GM12875 (cell line): ENCODE measurements around the gene HYAL3.

Source experiments
- H3K4me3 ChIP-seq: one replicate; pipeline ENCODE4 v1.5.1; 2011; ENCODE audit warnings: low read depth, low read length, control low read depth
- CTCF ChIP-seq: IDR thresholded peaks from 2 replicates; pipeline ENCODE4 v1.5.1; 2011; ENCODE audit warnings: low read depth, mild to moderate bottlenecking, control low read depth, inconsistent platforms, low read length, moderate library complexity, borderline replicate concordance; ENCODE audit not compliant: insufficient read depth

The HYAL3 gene

GRCh38 chr3:50298836-50299637, at the start of gene HYAL3, which contains the start of gene NAA80:
TSS of gene HYAL3 (minus strand) at chr3:50299405. CDS start at chr3:50295602, 3,803 bp downstream.
TSS of gene NAA80 (minus strand) at chr3:50299405. CDS start at chr3:50297463, 1,942 bp downstream.
- H3K4me3 ChIP-seq, result peak within 1 kb of the TSS; percentile 74
- peak; percentile 42 for TF ChIP-seq CTCF

GRCh38 chr3:50347187-50347813, 48.1 kb upstream of the HYAL3 start:
- peak; percentile 50; the same call in 1 of the 2 replicates for TF ChIP-seq CTCF
- H3K4me3 ChIP-seq, result no peak overlapping the region

- TF ChIP-seq CTCF, result 0 out of 2 replicates have a peak, but pooled peaks have one; percentile 3
- H3K4me3 ChIP-seq, result peak within 1 kb of the TSS; percentile 27
Observed at GRCh38 chr3:50345586-50346234, 46.5 kb upstream of the HYAL3 start, which contains the start of gene ZMYND10. TSS of gene ZMYND10 (minus strand) at chr3:50345732. CDS start at chr3:50345579, 153 bp downstream.

GRCh38 chr3:50345008-50345407, 45.8 kb upstream of the HYAL3 start:
- no peak overlapping the region for H3K4me3 ChIP-seq
- TF ChIP-seq CTCF, result no peak

GRCh38 chr3:50342813-50343633, 43.8 kb upstream of the HYAL3 start:
- no peak overlapping the region for H3K4me3 ChIP-seq
- TF ChIP-seq CTCF, result no peak

- H3K4me3 ChIP-seq, result no peak overlapping the region
- TF ChIP-seq CTCF, result no peak
Observed at GRCh38 chr3:50341996-50342650, 42.9 kb upstream of the HYAL3 start.
